HuH-7 (cell line): ENCODE measurements around the gene SEMA3D.
A peak's percentile ranks its signal among the peaks of the same experiment; 100 is the strongest.

Source experiments
- DNase-seq: peaks from one replicate; pipeline ENCODE4 v3.0.0; 2011; ENCODE audit warnings: low spot score

The SEMA3D gene

GRCh38 chr7:85184599-85185423, 2.0 kb downstream of the SEMA3D start:
- DNase-seq = no peak

GRCh38 chr7:85183296-85183695, 3.6 kb downstream of the SEMA3D start:
- DNase-seq = no peak

- DNase-seq = no peak
Measured at GRCh38 chr7:85178531-85179298, 8.1 kb downstream of the SEMA3D start.

GRCh38 chr7:85177316-85177715, 9.5 kb downstream of the SEMA3D start:
- no peak for DNase-seq

GRCh38 chr7:85176197-85176596, 10.7 kb downstream of the SEMA3D start:
- no peak for DNase-seq

GRCh38 chr7:85175217-85175616, 11.6 kb downstream of the SEMA3D start:
- no peak for DNase-seq

- no peak for DNase-seq
Measured at GRCh38 chr7:85172530-85172941, 14.3 kb downstream of the SEMA3D start.

- no peak for DNase-seq
Measured at GRCh38 chr7:85167636-85168035, 19.2 kb downstream of the SEMA3D start.

GRCh38 chr7:85165263-85165662, 21.6 kb downstream of the SEMA3D start:
- DNase-seq = no peak

GRCh38 chr7:85164376-85164775, 22.5 kb downstream of the SEMA3D start:
- DNase-seq = no peak

- no peak for DNase-seq
Measured at GRCh38 chr7:85162721-85163120, 24.1 kb downstream of the SEMA3D start.

- no peak for DNase-seq
Measured at GRCh38 chr7:85160223-85160622, 26.6 kb downstream of the SEMA3D start.

- DNase-seq = no peak
Measured at GRCh38 chr7:85159003-85159402, 27.9 kb downstream of the SEMA3D start.

- no peak for DNase-seq
Measured at GRCh38 chr7:85156661-85157208, 30.1 kb downstream of the SEMA3D start.

- DNase-seq = no peak
Measured at GRCh38 chr7:85154282-85154937, 32.4 kb downstream of the SEMA3D start.

- DNase-seq = no peak
Measured at GRCh38 chr7:85153715-85154114, 33.1 kb downstream of the SEMA3D start.

- no peak for DNase-seq
Measured at GRCh38 chr7:85150624-85151023, 36.2 kb downstream of the SEMA3D start.

- DNase-seq = no peak
Measured at GRCh38 chr7:85144771-85145170, 42.1 kb downstream of the SEMA3D start.

- DNase-seq = no peak
Measured at GRCh38 chr7:85135977-85136376, 50.9 kb downstream of the SEMA3D start.

- no peak for DNase-seq
Measured at GRCh38 chr7:85133560-85133959, 53.3 kb downstream of the SEMA3D start.

GRCh38 chr7:85133006-85133405, 53.9 kb downstream of the SEMA3D start:
- no peak for DNase-seq

GRCh38 chr7:85130702-85131101, 56.2 kb downstream of the SEMA3D start:
- peak; percentile 2 for DNase-seq

GRCh38 chr7:85126383-85126782, 60.5 kb downstream of the SEMA3D start:
- DNase-seq = no peak
